K562 (cell line): ENCODE measurements around the gene ZNF618. TPM values are rescaled to one million over a fixed set of nuclear protein-coding genes. Genes with fewer than 3 reads are reported as not detected.

Experiments used
- ATAC-seq: fragments of 200-7000 bp; cut with Tn5 transposase; 3 replicates; pipeline ENCODE4 v1.9.1; 2020; ENCODE audit warnings: moderate library complexity
- BruUV-seq: library from RNA; stranded (reverse); fragments of 400-500 nt; replicated peaks from 2 replicates; lab custom pipeline; 2021; lab: Mats Ljungman, UMichigan
- CTCF ChIA-PET: fragments of 300-600 bp; formaldehyde crosslinking; extraction: SDS; loops from one replicate; lab custom pipeline; 2021; ENCODE audit warnings: low intra/inter-chr PET ratio; lab: Yijun Ruan, JAX
- POLR2A ChIA-PET: fragments of 300-600, 350-650 bp; sonication (Branson Sonifier 250); formaldehyde crosslinking; extraction: SDS; loops from one replicate; lab custom pipeline; 2021; ENCODE audit warnings: antibody characterized with exemption, inconsistent platforms; lab: Yijun Ruan, JAX
- DNase-seq, 4 experiments: peaks; one replicate each; pipeline versions ENCODE4 v3.0.0 to v3.0.0-alpha.2; 2011 to 2018; ENCODE audit warnings: low spot score in 3 of 4, mixed read lengths in 3 of 4; ENCODE audit errors: extremely low read depth in 1 of 4
- FAIRE-seq: peaks from 2 replicates; lab custom pipeline; 2011; peaks lifted over from hg19 to GRCh38; lab: Jason Lieb, UNC
- H2AFZ ChIP-seq: 2 replicates; pipeline ENCODE4 v1.6.0; 2011; ENCODE audit warnings: low read depth, low read length, control low read depth, inconsistent platforms
- H3K27ac ChIP-seq: fragments of 200-600 bp; 3 replicates; pipeline ENCODE4 v1.8.0; 2011; ENCODE audit warnings: low read depth, mild to moderate bottlenecking, control low read depth, inconsistent platforms, low read length, moderate library complexity, mixed read lengths; ENCODE audit errors: extremely low read depth
- H3K27me3 ChIP-seq, 2 experiments: fragments of 300-600 bp in 1 of 2; 2 replicates in 1 of 2; 3 replicates in 1 of 2; pipeline versions ENCODE4 v1.6.0 to v1.8.0; 2011; ENCODE audit warnings: inconsistent platforms in 2 of 2, low read length in 2 of 2, mild to moderate bottlenecking in 1 of 2, mixed read lengths in 1 of 2, moderate library complexity in 1 of 2; ENCODE audit not compliant: control insufficient read depth in 2 of 2, insufficient read depth in 2 of 2
- H3K36me3 ChIP-seq: fragments of 300-600 bp; 3 replicates; pipeline ENCODE4 v1.8.0; 2011; ENCODE audit warnings: mild to moderate bottlenecking, low read length, inconsistent platforms; ENCODE audit not compliant: control insufficient read depth, insufficient read depth
- H3K4me1 ChIP-seq, 2 experiments: fragments of 200-600 bp in 1 of 2; replicated peaks in 1 of 2; 2 replicates in 1 of 2; 3 replicates in 1 of 2; pipeline versions ENCODE4 v1.5.1 to v1.8.0; 2011; ENCODE audit warnings: inconsistent platforms in 2 of 2, low read length in 2 of 2, mild to moderate bottlenecking in 1 of 2, mixed read lengths in 1 of 2, moderate library complexity in 1 of 2; ENCODE audit not compliant: control insufficient read depth in 2 of 2, insufficient read depth in 2 of 2
- H3K4me2 ChIP-seq: 2 replicates; pipeline ENCODE4 v1.6.1; 2011; ENCODE audit warnings: low read length, control low read depth, inconsistent platforms, mixed read lengths; ENCODE audit not compliant: insufficient read depth
- H3K4me3 ChIP-seq: fragments of 200-600 bp; sonication (generic), shearing (Covaris generic); 2 replicates; pipeline ENCODE4 v1.5.1; 2016; ENCODE audit warnings: control low read depth, inconsistent platforms
- H3K79me2 ChIP-seq: fragments of 200-600 bp; 3 replicates; pipeline ENCODE4 v1.8.0; 2011; ENCODE audit warnings: low read length, inconsistent platforms; ENCODE audit not compliant: control insufficient read depth, insufficient read depth
- H3K9ac ChIP-seq, 2 experiments: 2 replicates each; pipeline versions ENCODE4 v1.6.0 to v1.6.1; 2011; ENCODE audit warnings: low read depth in 2 of 2, low read length in 2 of 2, control low read depth in 1 of 2, inconsistent platforms in 1 of 2, mild to moderate bottlenecking in 1 of 2, mixed read lengths in 1 of 2; ENCODE audit not compliant: insufficient read depth in 1 of 2
- H3K9me1 ChIP-seq: one replicate; pipeline ENCODE4 v1.6.0; 2011; ENCODE audit warnings: inconsistent platforms, mild to moderate bottlenecking, low read length, moderate library complexity; ENCODE audit not compliant: control insufficient read depth, insufficient read depth
- H3K9me3 ChIP-seq: replicated peaks from 2 replicates; pipeline ENCODE4 v1.5.1; 2011; ENCODE audit warnings: low read depth, low read length, inconsistent platforms; ENCODE audit not compliant: control insufficient read depth, insufficient read depth
- H4K20me1 ChIP-seq: replicated peaks from 2 replicates; pipeline ENCODE4 v1.6.1; 2011; ENCODE audit warnings: low read length, inconsistent platforms, mixed read lengths; ENCODE audit not compliant: control insufficient read depth, insufficient read depth
- C11orf30 ChIP-seq: fragments of 450-650 bp; IDR thresholded peaks from 2 replicates; pipeline ENCODE4 v1.6.1; 2016; ENCODE audit warnings: low read depth, mild to moderate bottlenecking
- EZH2 ChIP-seq: IDR thresholded peaks from 2 replicates; pipeline ENCODE4 v1.6.1; 2012; ENCODE audit warnings: low read depth, mild to moderate bottlenecking, inconsistent platforms, low read length, borderline replicate concordance
- GABPB2 ChIP-seq: fragments of 250-450 bp; sonication (Bioruptor Pico); conservative IDR thresholded peaks from 2 replicates; pipeline ENCODE4 v1.5.1; 2021; ENCODE audit warnings: mild to moderate bottlenecking
- ILF3 ChIP-seq: fragments of 450-650 bp; IDR thresholded peaks from 2 replicates; pipeline ENCODE4 v1.6.1; 2018; ENCODE audit warnings: antibody characterized with exemption, mild to moderate bottlenecking, moderate library complexity, borderline replicate concordance
- MAFF ChIP-seq: IDR thresholded peaks from 2 replicates; pipeline ENCODE4 v1.6.1; 2012; ENCODE audit warnings: low read length, improper control_type of control experiment
- PHTF2 ChIP-seq: fragments of 250-450 bp; sonication (Bioruptor Pico); IDR thresholded peaks from 2 replicates; pipeline ENCODE4 v1.5.0; 2021; ENCODE audit warnings: mild to moderate bottlenecking
- RBBP5 ChIP-seq: fragments of 200-600 bp; sonication (generic); IDR thresholded peaks from 2 replicates; pipeline ENCODE4 v1.6.1; 2012; ENCODE audit warnings: borderline replicate concordance, mild to moderate bottlenecking, low read length, control low read depth, inconsistent platforms; ENCODE audit not compliant: insufficient read depth, poor library complexity, severe bottlenecking
- ZNF134 ChIP-seq: fragments of 250-450 bp; sonication (Bioruptor Pico); conservative IDR thresholded peaks from 2 replicates; pipeline ENCODE4 v1.4.0; 2020
- ZNF224 ChIP-seq: sonication (generic); formaldehyde crosslinking; IDR thresholded peaks from 2 replicates; pipeline ENCODE4 v1.8.0; 2022; ENCODE audit warnings: mild to moderate bottlenecking, missing genetic modification reagents
- ZNF584 ChIP-seq: fragments of 200-800 bp; sonication (Bioruptor generic); IDR thresholded peaks from 2 replicates; pipeline ENCODE4 v1.6.1; 2016; ENCODE audit warnings: low read depth, mild to moderate bottlenecking, missing genetic modification characterization, missing compliant biosample characterization
- ZNF77 ChIP-seq: fragments of 250-450 bp; sonication (Bioruptor Pico); IDR thresholded peaks from 2 replicates; pipeline ENCODE4 v1.5.0; 2020
- WGBS: fragments of 100-300 bp; shearing (Covaris generic); methylation state at CpG from one replicate; pipeline ENCODE4 v1.1.6; 2016; ENCODE audit warnings: low coverage, mixed read lengths; ENCODE audit not compliant: insufficient coverage; ENCODE audit errors: missing lambda C conversion rate; 5-methylcytosine and 5-hydroxymethylcytosine counted together
- in situ Hi-C: fragments of 300-500 bp; cut with MboI; formaldehyde crosslinking; loops from 4 replicates; pipeline ENCODE4 v1.15.0; 2018; ENCODE audit warnings: inconsistent platforms, mixed read lengths
- intact Hi-C: fragments of 100-400 bp; cut with micrococcal nuclease; formaldehyde crosslinking; loops from 2 replicates; pipeline ENCODE4 v1.14.2; 2022
- polyA plus RNA-seq, 8 experiments: library from polyadenylated mRNA; depleted of rRNA in 4 of 8; stranded (reverse) in 5 of 8; unstranded in 3 of 8; fragments of >200 nt; fragmentation: Nextera tagmentation in 2 of 8; fragmentation: Illumina TruSeq in 1 of 8; extraction: Ambion mirVana in 2 of 8; extraction: Trizol in 1 of 8; gene quantifications; 2 replicates each; pipeline versions ENCODE4 v1.2.1 to v1.2.3, GENCODE V29; 2011 to 2014; ENCODE audit warnings: inconsistent platforms in 1 of 8, missing spikeins in 1 of 8
- total RNA-seq, 7 experiments: library from RNA; depleted of rRNA in 6 of 7; stranded (reverse); fragments of >200 nt in 6 of 7; fragmentation: Illumina TruSeq in 2 of 7; extraction: Trizol in 2 of 7; gene quantifications; 2 replicates each; pipeline versions ENCODE4 v1.2.1 to v1.2.3, GENCODE V29; 2011 to 2021; ENCODE audit warnings: low replicate concordance in 1 of 7
- TF ChIP-seq, protein P1 (sequence below): fragments of 450-650 bp; conservative IDR thresholded peaks from 2 replicates; pipeline ENCODE4 v1.6.1; 2016; ENCODE audit warnings: missing genetic modification characterization, low read depth, mild to moderate bottlenecking, missing compliant biosample characterization, moderate library complexity
- TF ChIP-seq, protein P2 (sequence below): fragments of 450-650 bp; IDR thresholded peaks from 2 replicates; pipeline ENCODE4 v1.6.1; 2016; ENCODE audit warnings: mild to moderate bottlenecking
- TF ChIP-seq, protein P3 (sequence below): fragments of 250-450 bp; sonication (Bioruptor Pico); IDR thresholded peaks from 2 replicates; pipeline ENCODE4 v1.8.0; 2022; ENCODE audit warnings: moderate library complexity, mild to moderate bottlenecking, inconsistent platforms
- TF ChIP-seq, protein P4 (sequence below): sonication (generic); formaldehyde crosslinking; IDR thresholded peaks from 2 replicates; pipeline ENCODE4 v1.8.0; 2023; ENCODE audit warnings: mild to moderate bottlenecking, missing genetic modification reagents
- TF ChIP-seq, protein P5 (sequence below): IDR thresholded peaks from 3 replicates; pipeline ENCODE4 v1.6.1; 2011; ENCODE audit warnings: borderline replicate concordance, mild to moderate bottlenecking; ENCODE audit not compliant: insufficient read length, insufficient read depth

Gene ZNF618
- total and polyA plus RNA-seq, 9 of the 15 experiments (the other 6 are each of a cell fraction or from before 2014, with no cell fraction given): 0.08 to 13.7 (median 3.4) TPM

DNA sequence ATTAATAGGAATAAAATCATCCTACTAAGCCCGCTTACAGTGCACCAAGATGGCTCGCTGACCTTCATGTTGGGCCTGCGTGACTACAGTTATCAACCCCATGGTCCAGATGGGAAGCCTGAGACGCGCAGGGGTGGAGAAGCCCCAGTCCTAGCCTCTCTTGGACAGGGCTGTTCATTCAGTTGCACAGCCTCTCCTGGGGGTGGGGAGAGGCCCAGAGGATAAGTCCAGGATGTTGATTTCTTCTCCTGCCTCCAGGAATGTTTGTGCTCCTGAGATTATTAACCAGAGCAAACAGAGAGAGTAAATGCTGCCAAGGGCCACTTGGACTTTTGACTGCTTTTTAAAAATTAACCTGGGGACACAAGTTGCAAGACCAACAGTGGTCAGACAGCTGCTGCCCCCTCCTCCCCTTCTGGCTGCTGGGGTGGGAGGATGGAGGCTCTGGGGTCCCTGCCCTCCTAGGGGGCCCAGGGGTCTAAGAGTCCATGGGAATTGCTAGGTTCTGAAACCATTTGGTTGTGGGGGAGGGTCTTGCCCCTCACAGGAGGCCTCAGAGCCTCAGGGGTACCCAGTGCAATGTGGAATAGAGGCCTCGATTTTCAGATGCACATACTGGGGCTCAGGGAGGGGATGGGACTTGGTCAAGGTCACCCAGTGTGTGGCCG, 204.8 kb downstream of the ZNF618 start:
- ChIA-PET CTCF (no interaction called here), POLR2A (no interaction called here)
- no peak for FAIRE-seq
- no peak for ATAC-seq
- H4K20me1 ChIP-seq: no peaks in the 10 kb centered on the region
- no peak overlapping the region for H3K27ac ChIP-seq
- H3K4me2 ChIP-seq: no peak overlapping the region
- peaks cover 5 to 6% of the 10 kb centered on the region in 2 experiments; a peak in 4 of 5 replicates for H3K4me1 ChIP-seq
- no peaks in the 10 kb centered on the region for H3K36me3 ChIP-seq
- H2AFZ ChIP-seq: no peak overlapping the region
- BruUV-seq: no TSS peak
- intact Hi-C loops: no loop called here
- in situ Hi-C loops: loop anchor here (10.0 kb wide), 1 partner anchor 204 kb away; no protein-coding TSS in a partner anchor
- no peak overlapping the region for H3K4me3 ChIP-seq
- H3K9ac ChIP-seq: no peak overlapping the region
- H3K27me3 ChIP-seq: peaks cover 6 to 46% of the 10 kb centered on the region in 2 experiments; a peak in 4 of 5 replicates
- DNase-seq: no peak
- WGBS: 4% methylated on average over 7 of the region's 7 CpGs
- H3K9me1 ChIP-seq: no peaks in the 10 kb centered on the region
- H3K79me2 ChIP-seq: no peaks in the 10 kb centered on the region
- H3K9me3 ChIP-seq: no peaks in the 10 kb centered on the region
- TF ChIP-seq RBBP5 (no peak), EZH2 (no peak), MAFF (no peak), ZNF134 (CRISPR knock-in tag) (no peak), ILF3 (no peak), C11orf30 (no peak), ZNF77 (no peak), ZNF224 (CRISPR knock-in tag) (no peak), ZNF584 (no peak), GABPB2 (CRISPR knock-in tag) (no peak), PHTF2 (CRISPR knock-in tag) (no peak)
- TF ChIP-seq, protein P1, sequence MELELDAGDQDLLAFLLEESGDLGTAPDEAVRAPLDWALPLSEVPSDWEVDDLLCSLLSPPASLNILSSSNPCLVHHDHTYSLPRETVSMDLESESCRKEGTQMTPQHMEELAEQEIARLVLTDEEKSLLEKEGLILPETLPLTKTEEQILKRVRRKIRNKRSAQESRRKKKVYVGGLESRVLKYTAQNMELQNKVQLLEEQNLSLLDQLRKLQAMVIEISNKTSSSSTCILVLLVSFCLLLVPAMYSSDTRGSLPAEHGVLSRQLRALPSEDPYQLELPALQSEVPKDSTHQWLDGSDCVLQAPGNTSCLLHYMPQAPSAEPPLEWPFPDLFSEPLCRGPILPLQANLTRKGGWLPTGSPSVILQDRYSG (tag): no peak
- TF ChIP-seq, protein P2, sequence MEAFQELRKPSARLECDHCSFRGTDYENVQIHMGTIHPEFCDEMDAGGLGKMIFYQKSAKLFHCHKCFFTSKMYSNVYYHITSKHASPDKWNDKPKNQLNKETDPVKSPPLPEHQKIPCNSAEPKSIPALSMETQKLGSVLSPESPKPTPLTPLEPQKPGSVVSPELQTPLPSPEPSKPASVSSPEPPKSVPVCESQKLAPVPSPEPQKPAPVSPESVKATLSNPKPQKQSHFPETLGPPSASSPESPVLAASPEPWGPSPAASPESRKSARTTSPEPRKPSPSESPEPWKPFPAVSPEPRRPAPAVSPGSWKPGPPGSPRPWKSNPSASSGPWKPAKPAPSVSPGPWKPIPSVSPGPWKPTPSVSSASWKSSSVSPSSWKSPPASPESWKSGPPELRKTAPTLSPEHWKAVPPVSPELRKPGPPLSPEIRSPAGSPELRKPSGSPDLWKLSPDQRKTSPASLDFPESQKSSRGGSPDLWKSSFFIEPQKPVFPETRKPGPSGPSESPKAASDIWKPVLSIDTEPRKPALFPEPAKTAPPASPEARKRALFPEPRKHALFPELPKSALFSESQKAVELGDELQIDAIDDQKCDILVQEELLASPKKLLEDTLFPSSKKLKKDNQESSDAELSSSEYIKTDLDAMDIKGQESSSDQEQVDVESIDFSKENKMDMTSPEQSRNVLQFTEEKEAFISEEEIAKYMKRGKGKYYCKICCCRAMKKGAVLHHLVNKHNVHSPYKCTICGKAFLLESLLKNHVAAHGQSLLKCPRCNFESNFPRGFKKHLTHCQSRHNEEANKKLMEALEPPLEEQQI: no peak
- TF ChIP-seq, protein P3, sequence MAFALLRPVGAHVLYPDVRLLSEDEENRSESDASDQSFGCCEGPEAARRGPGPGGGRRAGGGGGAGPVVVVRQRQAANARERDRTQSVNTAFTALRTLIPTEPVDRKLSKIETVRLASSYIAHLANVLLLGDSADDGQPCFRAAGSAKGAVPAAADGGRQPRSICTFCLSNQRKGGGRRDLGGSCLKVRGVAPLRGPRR (CRISPR knock-in tag): no peak
- TF ChIP-seq, protein P4, sequence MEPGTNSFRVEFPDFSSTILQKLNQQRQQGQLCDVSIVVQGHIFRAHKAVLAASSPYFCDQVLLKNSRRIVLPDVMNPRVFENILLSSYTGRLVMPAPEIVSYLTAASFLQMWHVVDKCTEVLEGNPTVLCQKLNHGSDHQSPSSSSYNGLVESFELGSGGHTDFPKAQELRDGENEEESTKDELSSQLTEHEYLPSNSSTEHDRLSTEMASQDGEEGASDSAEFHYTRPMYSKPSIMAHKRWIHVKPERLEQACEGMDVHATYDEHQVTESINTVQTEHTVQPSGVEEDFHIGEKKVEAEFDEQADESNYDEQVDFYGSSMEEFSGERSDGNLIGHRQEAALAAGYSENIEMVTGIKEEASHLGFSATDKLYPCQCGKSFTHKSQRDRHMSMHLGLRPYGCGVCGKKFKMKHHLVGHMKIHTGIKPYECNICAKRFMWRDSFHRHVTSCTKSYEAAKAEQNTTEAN (CRISPR knock-in tag): no peak
- TF ChIP-seq, protein P5, sequence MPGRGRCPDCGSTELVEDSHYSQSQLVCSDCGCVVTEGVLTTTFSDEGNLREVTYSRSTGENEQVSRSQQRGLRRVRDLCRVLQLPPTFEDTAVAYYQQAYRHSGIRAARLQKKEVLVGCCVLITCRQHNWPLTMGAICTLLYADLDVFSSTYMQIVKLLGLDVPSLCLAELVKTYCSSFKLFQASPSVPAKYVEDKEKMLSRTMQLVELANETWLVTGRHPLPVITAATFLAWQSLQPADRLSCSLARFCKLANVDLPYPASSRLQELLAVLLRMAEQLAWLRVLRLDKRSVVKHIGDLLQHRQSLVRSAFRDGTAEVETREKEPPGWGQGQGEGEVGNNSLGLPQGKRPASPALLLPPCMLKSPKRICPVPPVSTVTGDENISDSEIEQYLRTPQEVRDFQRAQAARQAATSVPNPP: no peak
